GM23338 (cell line): ENCODE measurements around the gene SBF1. TPM values are rescaled to one million over a fixed set of nuclear protein-coding genes. Genes with fewer than 3 reads are reported as not detected.

Source experiments
- ATAC-seq: fragments of 200-7000 bp; cut with Tn5 transposase; 3 replicates; pipeline ENCODE4 v1.9.1; 2020
- DNase-seq: peaks from one replicate; pipeline ENCODE4 v3.0.0-alpha.2; 2015; ENCODE audit warnings: low spot score
- H2AFZ ChIP-seq: fragments of 200-600 bp; sonication (generic); 2 replicates; pipeline ENCODE4 v1.8.0; 2016; ENCODE audit warnings: antibody characterized with exemption, mild to moderate bottlenecking, moderate library complexity
- H3F3A ChIP-seq: fragments of 200-600 bp; sonication (generic); replicated peaks from 2 replicates; pipeline ENCODE4 v1.8.0; 2017; ENCODE audit warnings: antibody characterized with exemption, mixed run types, low read depth
- H3K27ac ChIP-seq: fragments of 200-600 bp; sonication (generic); 2 replicates; pipeline ENCODE4 v1.6.1; 2016; ENCODE audit warnings: low read depth
- H3K27me3 ChIP-seq: fragments of 200-600 bp; sonication (generic); 2 replicates; pipeline ENCODE4 v1.8.0; 2016; ENCODE audit warnings: mild to moderate bottlenecking, mixed run types, moderate library complexity; ENCODE audit not compliant: insufficient read depth
- H3K36me3 ChIP-seq: fragments of 200-600 bp; sonication (generic); 2 replicates; pipeline ENCODE4 v1.8.0; 2016; ENCODE audit warnings: mild to moderate bottlenecking; ENCODE audit not compliant: insufficient read depth
- H3K4me1 ChIP-seq: fragments of 200-600 bp; sonication (generic); 2 replicates; pipeline ENCODE4 v1.8.0; 2016; ENCODE audit warnings: mild to moderate bottlenecking, moderate library complexity; ENCODE audit not compliant: insufficient read depth
- H3K4me2 ChIP-seq: fragments of 200-600 bp; sonication (generic); 2 replicates; pipeline ENCODE4 v1.7.1; 2017; ENCODE audit warnings: mixed run types
- H3K4me3 ChIP-seq: fragments of 200-600 bp; sonication (generic); 2 replicates; pipeline ENCODE4 v1.6.1; 2016; ENCODE audit warnings: mixed run types
- H3K79me2 ChIP-seq: fragments of 200-600 bp; sonication (generic); replicated peaks from 2 replicates; pipeline ENCODE4 v1.8.0; 2017; ENCODE audit warnings: mild to moderate bottlenecking; ENCODE audit not compliant: insufficient read depth
- H3K9me2 ChIP-seq: fragments of 200-600 bp; sonication (generic); 2 replicates; pipeline ENCODE4 v1.8.0; 2017; ENCODE audit not compliant: insufficient read depth
- H4K20me1 ChIP-seq: fragments of 200-600 bp; sonication (generic); replicated peaks from 2 replicates; pipeline ENCODE4 v1.8.0; 2017; ENCODE audit warnings: mild to moderate bottlenecking; ENCODE audit not compliant: insufficient read depth
- H3K27ac Mint-ChIP-seq: 2 replicates; pipeline ENCODE4 v1.8.0; 2020; ENCODE audit warnings: inconsistent platforms, mild to moderate bottlenecking, moderate library complexity, mixed read lengths
- H3K27me3 Mint-ChIP-seq: 3 replicates; pipeline ENCODE4 v1.8.0; 2022; ENCODE audit warnings: low read depth, mild to moderate bottlenecking, moderate library complexity, mixed read lengths, inconsistent platforms; ENCODE audit not compliant: insufficient read depth, poor library complexity
- H3K36me3 Mint-ChIP-seq: 3 replicates; pipeline ENCODE4 v1.8.0; 2021; ENCODE audit warnings: low read depth, mild to moderate bottlenecking, inconsistent platforms, moderate library complexity, mixed read lengths
- H3K4me1 Mint-ChIP-seq: 3 replicates; pipeline ENCODE4 v1.8.0; 2020; ENCODE audit warnings: mild to moderate bottlenecking, inconsistent platforms, mixed read lengths
- H3K4me3 Mint-ChIP-seq: 3 replicates; pipeline ENCODE4 v1.8.0; 2021; ENCODE audit warnings: moderate library complexity, mild to moderate bottlenecking, inconsistent platforms, mixed read lengths
- H3K9me3 Mint-ChIP-seq: 3 replicates; pipeline ENCODE4 v1.8.0; 2020; ENCODE audit warnings: moderate library complexity, mild to moderate bottlenecking, inconsistent platforms, mixed read lengths
- CREB1 ChIP-seq: fragments of 250-450 bp; sonication (Bioruptor Pico); IDR thresholded peaks from 2 replicates; pipeline ENCODE4 v1.5.0; 2020; ENCODE audit warnings: low read depth, mild to moderate bottlenecking, moderate library complexity
- CTCF ChIP-seq, 2 experiments: fragments of 200-600 bp in 1 of 2; sonication (generic) in 1 of 2; conservative IDR thresholded peaks; 2 replicates each; pipeline versions ENCODE4 v1.5.1 to v1.6.1; 2016 to 2017; ENCODE audit warnings: antibody characterized with exemption in 2 of 2, low read depth in 2 of 2, mild to moderate bottlenecking in 2 of 2, moderate library complexity in 1 of 2
- EZH2 ChIP-seq: fragments of 200-600 bp; sonication (generic); IDR thresholded peaks from one replicate; pipeline ENCODE4 v1.8.0; 2017; ENCODE audit warnings: antibody characterized with exemption, mild to moderate bottlenecking, low read depth; ENCODE audit not compliant: unreplicated experiment
- EZH2phosphoT487 ChIP-seq: fragments of 200-600 bp; sonication (generic); IDR thresholded peaks from one replicate; pipeline ENCODE4 v1.8.1; 2018; ENCODE audit warnings: antibody characterized with exemption; ENCODE audit not compliant: unreplicated experiment
- NANOG ChIP-seq: IDR thresholded peaks from 2 replicates; pipeline ENCODE4 v1.6.1; 2016; ENCODE audit warnings: antibody characterized with exemption, borderline replicate concordance
- REST ChIP-seq: IDR thresholded peaks from one replicate; pipeline ENCODE4 v1.6.1; 2018; ENCODE audit warnings: antibody characterized with exemption; ENCODE audit not compliant: unreplicated experiment
- ZNF114 ChIP-seq: fragments of 250-450 bp; sonication (Bioruptor Pico); IDR thresholded peaks from 2 replicates; pipeline ENCODE4 v1.5.0; 2020; ENCODE audit warnings: mild to moderate bottlenecking, moderate library complexity
- ZNF331 ChIP-seq: fragments of 250-450 bp; sonication (Bioruptor Pico); IDR thresholded peaks from 2 replicates; pipeline ENCODE4 v1.5.0; 2020; ENCODE audit warnings: low read depth, mild to moderate bottlenecking, moderate library complexity
- polyA plus RNA-seq: library from polyadenylated mRNA; unstranded; fragments of >200 nt; fragmentation: Nextera tagmentation; extraction: Ambion mirVana; gene quantifications from 2 replicates; pipeline ENCODE4 v1.2.1, GENCODE V29; 2016
- total RNA-seq: library from RNA; depleted of rRNA; stranded (reverse); fragments of >200 nt; shearing (Covaris generic); gene quantifications from 2 replicates; pipeline ENCODE4 v1.2.3, GENCODE V29; 2014

The SBF1 gene
- total and polyA plus RNA-seq, 2 experiments from 2014 or later = 26.5 to 85.4 TPM

DNA sequence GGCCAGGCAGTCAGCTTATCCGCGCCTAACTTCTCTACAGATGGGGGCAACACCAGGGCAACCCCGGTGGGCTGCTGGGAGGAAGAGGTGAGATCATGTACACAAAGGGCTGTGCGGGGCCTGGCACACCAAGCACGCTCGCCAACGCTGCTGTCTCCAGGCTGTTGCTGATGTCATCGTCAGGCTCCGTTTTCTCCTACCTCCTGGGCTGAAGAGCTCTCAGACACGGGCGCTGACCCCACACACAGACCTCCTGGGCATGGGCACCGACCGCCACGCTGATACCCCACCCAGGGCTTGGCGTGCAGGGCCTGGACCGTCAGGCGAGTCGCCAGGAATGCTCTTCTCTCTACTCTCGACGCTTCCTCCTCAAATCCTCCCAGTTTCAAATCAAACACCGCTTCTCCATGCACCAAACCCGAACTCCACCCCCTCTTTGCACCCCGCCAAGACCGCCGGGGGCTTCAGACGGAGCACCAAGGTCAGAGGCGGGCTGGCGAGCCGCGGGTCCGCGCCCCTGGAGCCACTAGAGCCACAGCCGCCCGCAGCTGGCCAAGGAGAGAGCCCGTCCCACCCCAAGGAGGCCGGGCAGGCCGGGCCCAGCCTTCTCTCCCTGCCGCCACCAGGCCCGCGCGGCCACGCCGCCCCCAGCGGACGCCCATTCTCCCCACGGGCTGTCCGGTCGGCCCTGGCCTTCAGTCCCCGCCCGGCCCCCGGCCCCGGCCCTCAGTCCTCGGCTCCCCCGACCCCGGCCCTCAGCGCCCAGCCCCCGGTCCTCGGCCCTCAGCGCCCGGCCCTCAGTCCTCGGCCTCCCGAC is 772 bp downstream of the SBF1 start (continued):
- TF ChIP-seq REST (no peak), NANOG (no peak), CTCF (conservative IDR thresholded peaks at IDR 0.05; ENCODE audit: low read depth in 2 of 2) (no peak), EZH2phosphoT487 (no peak), CREB1 (no peak), ZNF331 (no peak), ZNF114 (CRISPR knock-in tag) (no peak), EZH2 (no peak)

DNA sequence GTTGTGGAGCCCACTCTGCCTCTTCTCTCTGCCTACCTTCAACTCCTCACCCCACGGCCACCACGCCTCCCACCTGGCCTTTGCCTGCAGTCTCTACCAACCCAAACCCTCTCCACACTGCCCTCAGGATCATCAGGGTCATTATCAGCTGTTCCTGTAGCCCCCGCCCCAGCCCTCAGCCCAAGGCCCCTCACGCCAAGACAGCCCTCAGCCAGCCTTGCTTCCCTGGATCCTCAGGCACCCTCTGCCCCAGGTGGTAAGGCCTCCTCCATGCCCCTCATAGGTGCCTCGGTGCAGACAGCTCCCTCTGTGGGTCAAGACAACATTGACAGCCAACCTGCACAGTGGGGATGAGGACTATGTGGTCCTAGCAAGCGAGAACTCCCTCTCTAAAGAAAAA is 1.7 kb downstream of the SBF1 start:
- Mint-ChIP-seq H3K4me1 (peaks cover 43% of the 10 kb centered on the region), H3K27me3 (peaks cover 30% of the 10 kb centered on the region), H3K9me3 (no peaks in the 10 kb centered on the region), H3K4me3 (peak overlapping the region; percentile 80), H3K36me3 (no peaks in the 10 kb centered on the region), H3K27ac (no peak overlapping the region)
- H3K4me2 ChIP-seq = peak overlapping the region; percentile 90
- no peaks in the 10 kb centered on the region for H3K9me2 ChIP-seq
- no peaks in the 10 kb centered on the region for H3K27me3 ChIP-seq
- peak; percentile 41 to 63 for TF ChIP-seq CTCF (conservative IDR thresholded peaks at IDR 0.05; ENCODE audit: low read depth in 2 of 2)
- no peak for TF ChIP-seq EZH2phosphoT487
- H4K20me1 ChIP-seq = peaks cover 40% of the 10 kb centered on the region
- H3K36me3 ChIP-seq = no peaks in the 10 kb centered on the region
- no peak overlapping the region for H3K4me3 ChIP-seq
- H2AFZ ChIP-seq = no peak overlapping the region
- no peak overlapping the region for H3K27ac ChIP-seq
- peaks cover 19% of the 10 kb centered on the region for H3K4me1 ChIP-seq
- peaks cover 61% of the 10 kb centered on the region for H3K79me2 ChIP-seq
- DNase-seq (peak; percentile 57), ATAC-seq (peak; percentile 24)
- no peaks in the 10 kb centered on the region for H3F3A ChIP-seq
